ENCODE data around the gene EPS8L2.

DNA sequence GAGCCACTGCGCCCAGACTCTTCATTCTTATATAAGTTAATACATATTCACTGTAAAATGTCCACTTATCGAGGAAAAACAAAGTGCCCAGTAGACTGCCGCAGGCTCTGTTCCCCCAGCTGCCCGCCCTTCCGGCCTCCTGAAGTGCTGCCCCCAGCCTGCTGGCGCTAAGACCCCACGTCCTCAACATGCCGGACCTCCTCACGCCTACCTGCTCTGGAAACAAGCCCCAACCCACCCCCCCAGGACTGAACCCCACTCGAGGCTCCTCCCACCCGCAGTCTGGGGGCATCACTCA lies 70.2 kb downstream of the EPS8L2 start:
- TF ChIP-seq CTCF (IDR thresholded peaks at IDR 0.05) (no peak), POLR2AphosphoS5 (IDR thresholded peaks at IDR 0.05) (no peak)
